ENCODE data around the gene CPT1A.

- TF ChIP-seq, protein P1, sequence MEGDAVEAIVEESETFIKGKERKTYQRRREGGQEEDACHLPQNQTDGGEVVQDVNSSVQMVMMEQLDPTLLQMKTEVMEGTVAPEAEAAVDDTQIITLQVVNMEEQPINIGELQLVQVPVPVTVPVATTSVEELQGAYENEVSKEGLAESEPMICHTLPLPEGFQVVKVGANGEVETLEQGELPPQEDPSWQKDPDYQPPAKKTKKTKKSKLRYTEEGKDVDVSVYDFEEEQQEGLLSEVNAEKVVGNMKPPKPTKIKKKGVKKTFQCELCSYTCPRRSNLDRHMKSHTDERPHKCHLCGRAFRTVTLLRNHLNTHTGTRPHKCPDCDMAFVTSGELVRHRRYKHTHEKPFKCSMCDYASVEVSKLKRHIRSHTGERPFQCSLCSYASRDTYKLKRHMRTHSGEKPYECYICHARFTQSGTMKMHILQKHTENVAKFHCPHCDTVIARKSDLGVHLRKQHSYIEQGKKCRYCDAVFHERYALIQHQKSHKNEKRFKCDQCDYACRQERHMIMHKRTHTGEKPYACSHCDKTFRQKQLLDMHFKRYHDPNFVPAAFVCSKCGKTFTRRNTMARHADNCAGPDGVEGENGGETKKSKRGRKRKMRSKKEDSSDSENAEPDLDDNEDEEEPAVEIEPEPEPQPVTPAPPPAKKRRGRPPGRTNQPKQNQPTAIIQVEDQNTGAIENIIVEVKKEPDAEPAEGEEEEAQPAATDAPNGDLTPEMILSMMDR (optimal IDR thresholded peaks at IDR 0.05 in 1 of 3, IDR thresholded peaks at IDR 0.05 in 1 of 3, conservative IDR thresholded peaks at IDR 0.05 in 1 of 3; ENCODE audit: extremely low read depth in 1 of 3, insufficient read depth in 2 of 3, low read length in 3 of 3), result no peak
- no peak for TF ChIP-seq EZH2 (IDR thresholded peaks at IDR 0.05; ENCODE audit: low read length)
Measured at GRCh38 chr11:68714060-68714856, 127.5 kb downstream of the CPT1A start.
